Liver (tissue), 3 donors: ENCODE results near the gene CTNNA2.

Experiments
- ATF3 ChIP-seq: IDR thresholded peaks from 2 replicates; pipeline ENCODE4 v1.6.1; 2016; ENCODE audit warnings: antibody characterized with exemption
- CTCF ChIP-seq: fragments of 150-350 bp; IDR thresholded peaks from 2 replicates; pipeline ENCODE4 v1.5.1; 2017; ENCODE audit warnings: improper control_type of control experiment, low read depth, low read length; ENCODE audit not compliant: missing input control
- EGR1 ChIP-seq, 2 donors: IDR thresholded peaks; 2 replicates each; pipeline ENCODE4 v1.6.1; 2016 to 2018; ENCODE audit warnings: antibody characterized with exemption in 2 of 2, low read depth in 2 of 2
- FOXA1 ChIP-seq: IDR thresholded peaks from 2 replicates; pipeline ENCODE4 v1.6.1; 2016; ENCODE audit warnings: antibody characterized with exemption
- FOXA2 ChIP-seq: IDR thresholded peaks from 2 replicates; pipeline ENCODE4 v1.6.1; 2016; ENCODE audit warnings: antibody characterized with exemption
- GABPA ChIP-seq, 2 donors: IDR thresholded peaks in 1 of 2; conservative IDR thresholded peaks in 1 of 2; 2 replicates each; pipeline ENCODE4 v1.6.1; 2016; ENCODE audit warnings: antibody characterized with exemption in 2 of 2, mild to moderate bottlenecking in 1 of 2, moderate library complexity in 1 of 2
- HNF4A ChIP-seq, 2 donors: conservative IDR thresholded peaks; 2 replicates each; pipeline ENCODE4 v1.6.1; 2016; ENCODE audit warnings: antibody characterized with exemption in 2 of 2, mild to moderate bottlenecking in 2 of 2
- RAD21 ChIP-seq, 2 donors: IDR thresholded peaks; 2 replicates each; pipeline ENCODE4 v1.6.1; 2016; ENCODE audit warnings: antibody characterized with exemption in 2 of 2, mild to moderate bottlenecking in 2 of 2
- REST ChIP-seq: IDR thresholded peaks from 2 replicates; pipeline ENCODE4 v1.6.1; 2016; ENCODE audit warnings: antibody characterized with exemption, mild to moderate bottlenecking
- RXRA ChIP-seq, 2 donors: IDR thresholded peaks; 2 replicates each; pipeline ENCODE4 v1.6.1; 2017 to 2018; ENCODE audit warnings: antibody characterized with exemption in 2 of 2, mild to moderate bottlenecking in 1 of 2
- TAF1 ChIP-seq: conservative IDR thresholded peaks from 2 replicates; pipeline ENCODE4 v1.6.1; 2016; ENCODE audit warnings: antibody characterized with exemption, mild to moderate bottlenecking
- YY1 ChIP-seq: IDR thresholded peaks from 2 replicates; pipeline ENCODE4 v1.6.1; 2016; ENCODE audit warnings: antibody characterized with exemption, mild to moderate bottlenecking
- ZBTB33 ChIP-seq: IDR thresholded peaks from 2 replicates; pipeline ENCODE4 v1.6.1; 2016; ENCODE audit warnings: antibody characterized with exemption
- TF ChIP-seq, protein P1 (sequence below): IDR thresholded peaks from 2 replicates; pipeline ENCODE4 v1.6.1; 2016; ENCODE audit warnings: antibody characterized with exemption
- donor health status: healthy.
- donor health status: healthy.

- TF ChIP-seq CTCF (no peak), GABPA (IDR thresholded peaks at IDR 0.05 in 1 of 2, conservative IDR thresholded peaks at IDR 0.05 in 1 of 2) (no peak), REST (no peak), ATF3 (no peak), TAF1 (no peak), RAD21 (IDR thresholded peaks at IDR 0.05) (no peak), HNF4A (conservative IDR thresholded peaks at IDR 0.05) (no peak), YY1 (no peak), ZBTB33 (no peak), FOXA2 (no peak), EGR1 (IDR thresholded peaks at IDR 0.05; ENCODE audit: low read depth in 2 of 2) (no peak), FOXA1 (no peak), RXRA (IDR thresholded peaks at IDR 0.05) (no peak)
- TF ChIP-seq, protein P1, sequence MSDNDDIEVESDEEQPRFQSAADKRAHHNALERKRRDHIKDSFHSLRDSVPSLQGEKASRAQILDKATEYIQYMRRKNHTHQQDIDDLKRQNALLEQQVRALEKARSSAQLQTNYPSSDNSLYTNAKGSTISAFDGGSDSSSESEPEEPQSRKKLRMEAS: no peak
Measured at GRCh38 chr2:80030135-80030534, 517.3 kb downstream of the CTNNA2 start.
